Measurements from ENCODE around the gene CCDC178.

GRCh38 chr18:33355263-33355662 is 85.3 kb downstream of the CCDC178 start:
- no peak for TF ChIP-seq CTCF (IDR thresholded peaks at IDR 0.05; ENCODE audit: poor library complexity)
- no peak for TF ChIP-seq EZH2 (IDR thresholded peaks at IDR 0.05; ENCODE audit: borderline replicate concordance)
- TF ChIP-seq EZH2phosphoT487 (IDR thresholded peaks at IDR 0.05; ENCODE audit: low read depth, severe bottlenecking, unreplicated experiment): no peak
